Skeletal muscle cell (primary cell): ENCODE results near the gene NUP98.
"Not testable (repeated sequence)": the region's sequence is repeated elsewhere in the genome, so short reads cannot be mapped to it uniquely, and the experiment has no call there.

Experiments used
- DNase-seq: peaks from one replicate; pipeline ENCODE4 v3.0.0-alpha.2; 2010; ENCODE audit warnings: low read depth
- H3K4me3 ChIP-seq: 2 replicates; pipeline ENCODE4 v1.5.1; 2011; ENCODE audit warnings: low read depth, mild to moderate bottlenecking, control low read depth, low read length, moderate library complexity

Gene NUP98

GRCh38 chr11:3803726-3804495, 6.6 kb upstream of the NUP98 start:
- DNase-seq: peak; percentile 49
- H3K4me3 ChIP-seq: no peak overlapping the region

DNA sequence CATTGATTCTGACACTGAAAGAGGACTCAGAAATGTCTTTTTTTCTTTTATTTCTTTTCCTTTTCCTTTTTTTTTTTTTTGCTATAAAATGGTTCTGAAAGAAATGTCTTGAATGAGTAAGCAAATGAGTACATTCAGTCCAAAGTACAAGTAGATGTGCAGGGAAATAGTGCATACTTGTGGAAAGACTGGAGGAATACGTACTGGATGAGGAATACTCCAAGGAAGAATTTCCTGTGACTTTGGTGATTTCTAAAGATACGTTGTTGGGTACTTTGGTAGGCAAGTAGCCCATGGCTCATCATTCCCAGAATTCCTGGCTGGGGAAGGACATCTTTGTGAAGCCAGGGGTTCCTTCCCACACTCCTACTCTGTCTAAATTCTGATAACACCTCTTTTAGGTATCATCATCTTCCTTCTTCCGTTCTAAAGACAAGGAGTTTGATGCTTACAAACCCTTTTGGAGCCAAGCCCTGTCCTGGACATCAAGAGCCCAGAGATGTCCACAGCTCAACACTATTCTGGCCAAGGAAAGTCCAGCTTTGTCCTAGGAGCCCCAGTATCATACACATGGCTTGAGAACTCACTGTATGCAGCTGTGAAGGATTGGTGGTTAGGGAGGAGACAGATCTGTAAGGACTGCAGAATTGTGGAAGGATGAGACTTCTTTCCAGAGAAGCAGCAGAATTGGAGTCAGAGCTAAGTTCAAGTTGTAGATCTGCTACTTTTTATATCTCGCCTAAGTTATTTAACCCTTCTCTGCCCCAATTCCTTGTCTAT, 4.8 kb upstream of the NUP98 start:
- DNase-seq: peak; percentile 39
- no peak overlapping the region for H3K4me3 ChIP-seq

GRCh38 chr11:3799873-3800272, 2.5 kb upstream of the NUP98 start:
- no peak overlapping the region for H3K4me3 ChIP-seq
- no peak for DNase-seq

DNA sequence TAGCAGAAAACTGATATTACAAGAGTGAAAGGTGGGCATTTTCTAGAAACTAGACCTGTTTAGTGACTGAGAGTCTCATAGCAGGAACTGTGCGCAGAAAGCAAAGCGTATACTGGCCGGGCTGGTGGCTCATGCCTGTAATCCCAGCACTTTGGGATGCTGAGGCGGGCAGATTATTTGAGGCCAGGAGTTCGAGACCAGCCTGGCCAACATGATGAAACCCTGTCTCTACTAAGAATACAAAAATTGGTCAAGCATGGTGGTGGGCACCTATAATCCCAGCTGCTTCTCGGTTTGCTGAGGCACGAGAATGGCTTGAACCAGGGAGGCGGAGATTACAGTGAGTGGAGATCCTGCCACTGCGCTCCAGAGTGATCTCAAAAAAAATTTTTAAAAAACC, 1.8 kb upstream of the NUP98 start:
- no peak for DNase-seq

DNA sequence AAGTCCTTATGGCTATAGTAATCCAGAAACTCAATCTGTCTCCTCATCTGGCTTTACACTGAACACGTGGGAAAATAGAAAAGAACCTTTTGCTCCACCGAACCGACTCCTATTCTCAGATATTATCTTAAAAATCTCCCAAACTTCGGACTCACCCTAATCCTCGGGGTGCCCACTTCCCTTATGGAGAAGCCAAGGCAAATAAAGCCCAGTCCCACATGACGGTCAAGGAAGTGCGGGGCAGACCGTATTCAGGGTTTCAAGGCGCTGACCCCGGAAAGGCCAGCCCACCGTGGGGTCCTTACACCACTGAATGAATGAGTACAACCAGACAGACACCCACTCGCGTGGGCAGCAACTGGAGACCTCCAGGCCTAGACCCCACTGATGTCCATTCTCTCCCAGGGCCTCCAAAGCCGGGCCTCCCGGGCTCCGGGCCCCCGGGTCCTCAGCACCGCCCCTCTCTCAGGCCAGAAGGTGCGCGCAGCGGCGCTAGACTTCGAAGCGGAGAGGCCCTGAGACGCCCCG, 489 bp downstream of the NUP98 start:
- no peak for DNase-seq
- H3K4me3 ChIP-seq: peak overlapping the region; percentile 70

More for the DNA sequence above, 1.8 kb upstream of the NUP98 start:
- no peak overlapping the region for H3K4me3 ChIP-seq

GRCh38 chr11:3796346-3796745, 1.0 kb downstream of the NUP98 start:
- peak overlapping the region; percentile 70 for H3K4me3 ChIP-seq
- no peak for DNase-seq

- no peak for DNase-seq
These were observed 1.4 kb downstream of the NUP98 start for GRCh38 chr11:3796002-3796311.

DNA sequence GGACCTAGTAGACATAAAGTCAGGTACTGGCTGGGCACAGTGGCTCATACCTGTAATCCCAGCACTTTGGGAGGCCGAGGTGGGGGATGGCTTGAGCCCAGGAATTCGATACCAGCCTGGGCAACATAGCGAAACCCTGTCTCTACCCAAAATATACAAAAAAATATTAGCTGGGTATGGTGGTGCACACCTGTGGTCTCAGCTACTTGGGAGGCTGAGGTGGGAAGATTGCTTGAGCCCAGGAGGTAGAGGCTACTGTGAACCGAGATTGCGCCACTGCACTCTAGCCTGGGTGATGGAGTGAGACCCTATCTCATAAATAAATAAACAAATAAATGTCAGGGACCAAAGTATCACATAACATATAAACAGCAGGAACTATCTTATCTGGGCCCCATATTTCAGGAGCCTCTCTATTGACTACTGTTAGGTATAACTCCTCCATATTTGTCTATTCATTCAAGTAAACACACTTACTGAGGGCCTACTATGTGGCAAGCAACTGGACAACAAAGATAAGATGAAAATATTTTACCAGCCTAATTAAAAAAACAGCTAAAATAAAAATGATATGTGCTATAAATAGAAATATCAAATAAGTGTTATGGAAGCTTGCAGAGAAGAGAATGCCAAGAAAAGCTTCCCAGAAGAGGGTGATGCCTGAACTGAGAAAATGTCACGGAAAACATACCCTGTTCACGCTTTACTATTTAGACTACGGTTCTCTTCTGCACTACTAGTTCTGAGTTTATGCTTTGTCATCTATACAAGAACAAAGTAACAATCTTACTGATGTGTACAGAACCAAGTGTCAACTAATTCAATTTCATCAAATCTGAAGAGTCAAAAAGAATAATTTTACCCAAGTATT, 2.0 kb downstream of the NUP98 start:
- peak overlapping the region; percentile 70 for H3K4me3 ChIP-seq
- DNase-seq: no peak

More at GRCh38 chr11:3796002-3796311, 1.4 kb downstream of the NUP98 start:
- H3K4me3 ChIP-seq: peak overlapping the region; percentile 70

- not testable (repeated sequence) for H3K4me3 ChIP-seq, DNase-seq
These were observed 3.0 kb downstream of the NUP98 start for GRCh38 chr11:3794387-3794786.

DNA sequence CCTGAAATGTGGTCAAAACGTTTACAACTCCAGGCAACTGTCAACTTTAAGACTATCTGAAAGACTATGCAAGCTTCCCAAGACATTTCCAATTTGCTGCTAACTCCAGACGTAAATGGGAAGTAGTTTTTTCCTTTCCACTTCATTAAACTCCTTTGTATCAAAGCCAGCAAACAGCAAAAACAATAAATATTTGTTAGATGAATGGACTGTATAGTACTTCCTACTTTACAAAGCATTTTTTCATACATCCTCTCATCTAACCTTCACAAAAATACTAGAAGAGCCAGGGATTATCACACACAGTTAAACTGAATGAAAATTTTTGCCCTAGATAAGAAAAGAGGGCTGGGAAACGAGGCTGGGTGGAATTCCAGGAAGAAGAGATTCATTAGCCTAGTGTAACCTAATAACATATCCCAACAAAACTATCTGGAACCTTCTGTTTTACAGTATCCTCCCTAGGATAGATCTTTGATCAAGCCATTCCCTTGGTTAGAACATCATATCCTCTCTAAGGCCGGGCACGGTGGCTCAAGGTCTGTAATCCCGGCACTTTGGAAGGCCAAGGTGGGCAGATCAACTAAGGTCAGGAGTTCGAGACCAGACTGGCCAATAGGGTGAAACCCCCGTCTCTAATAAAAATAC, 10.4 kb downstream of the NUP98 start:
- no peak for DNase-seq
- H3K4me3 ChIP-seq: no peak overlapping the region

GRCh38 chr11:3783611-3784010, 13.7 kb downstream of the NUP98 start:
- no peak for DNase-seq

GRCh38 chr11:3782963-3783362, 14.4 kb downstream of the NUP98 start:
- DNase-seq: no peak
- no peak overlapping the region for H3K4me3 ChIP-seq

More at GRCh38 chr11:3783611-3784010, 13.7 kb downstream of the NUP98 start:
- H3K4me3 ChIP-seq: no peak overlapping the region

- DNase-seq: no peak
- H3K4me3 ChIP-seq: no peak overlapping the region
These were observed 15.9 kb downstream of the NUP98 start for GRCh38 chr11:3781423-3781822.

DNA sequence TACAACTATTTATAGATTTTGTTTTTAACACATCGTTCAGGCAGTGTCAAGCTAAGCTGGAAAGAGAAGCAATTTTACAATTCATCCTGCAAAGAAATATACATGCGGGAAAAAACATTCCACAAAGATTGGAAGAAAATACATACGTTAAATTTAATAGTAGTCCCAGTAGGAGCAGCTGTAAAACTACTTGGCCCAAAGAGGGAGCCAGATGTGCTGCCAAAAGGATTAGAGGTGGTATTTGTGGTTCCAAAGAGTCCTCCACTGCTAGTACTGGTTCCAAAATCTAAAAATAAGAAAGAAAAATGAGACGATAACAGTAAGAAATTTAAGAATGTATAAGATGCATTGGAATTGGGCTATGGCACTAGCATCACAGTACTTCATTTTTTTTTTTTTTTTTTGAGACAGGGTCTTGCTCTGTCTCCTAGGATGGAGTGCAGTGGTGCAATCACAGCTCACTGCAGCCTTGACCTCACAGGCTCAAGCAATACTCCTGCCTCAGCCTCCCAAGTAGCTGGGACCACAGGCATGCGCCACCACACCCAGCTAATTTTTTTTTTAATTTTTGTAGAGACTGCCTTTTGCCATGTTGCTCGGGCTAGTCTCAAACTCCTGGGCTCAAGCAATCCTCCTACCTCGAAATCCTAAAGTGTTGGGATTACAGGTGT, 21.5 kb downstream of the NUP98 start:
- no peak overlapping the region for H3K4me3 ChIP-seq
- no peak for DNase-seq

GRCh38 chr11:3773180-3773579, 24.2 kb downstream of the NUP98 start:
- no peak overlapping the region for H3K4me3 ChIP-seq
- no peak for DNase-seq

GRCh38 chr11:3767536-3767935, 29.8 kb downstream of the NUP98 start:
- DNase-seq: no peak
- H3K4me3 ChIP-seq: no peak overlapping the region

- not testable (repeated sequence) for DNase-seq, H3K4me3 ChIP-seq
These were observed 30.5 kb downstream of the NUP98 start for GRCh38 chr11:3766836-3767235.

DNA sequence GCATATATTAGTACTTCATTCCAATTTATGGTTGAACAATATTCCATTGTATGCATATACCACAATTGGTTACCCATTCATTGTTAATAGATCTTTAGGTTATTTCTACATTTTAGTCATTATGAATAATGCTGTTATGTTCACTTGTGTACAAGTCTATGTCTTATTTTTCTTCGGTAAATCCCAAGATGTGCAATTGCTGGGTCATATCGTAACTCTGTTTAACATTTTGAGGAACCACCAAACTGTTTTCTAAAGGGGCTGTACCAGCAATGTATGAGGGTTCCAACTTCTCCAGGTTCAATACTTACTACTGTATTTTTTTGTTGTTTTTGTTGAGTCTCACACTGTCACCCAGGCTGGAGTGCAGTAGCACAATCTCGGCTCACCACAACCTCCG, 33.1 kb downstream of the NUP98 start:
- no peak overlapping the region for H3K4me3 ChIP-seq
- DNase-seq: no peak

DNA sequence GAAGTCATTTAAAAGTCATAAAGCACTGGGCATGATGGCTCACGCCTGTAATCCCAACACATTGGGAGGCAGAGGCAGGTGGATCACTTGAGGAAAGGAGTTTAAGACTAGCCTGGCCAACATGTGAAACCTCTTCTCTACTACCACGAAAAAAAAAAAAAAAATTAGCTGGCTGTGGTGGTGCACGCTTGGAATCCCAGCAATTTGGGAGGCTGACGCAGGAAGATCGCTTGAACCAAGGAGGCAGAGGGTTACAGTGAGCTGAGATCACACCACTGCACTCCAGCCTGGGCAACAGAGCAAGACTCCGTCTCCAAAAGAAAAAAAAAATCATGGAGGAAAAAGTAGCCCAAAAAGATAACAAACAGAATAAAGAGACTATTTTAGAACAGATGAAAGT, 42.2 kb downstream of the NUP98 start:
- no peak for DNase-seq
- H3K4me3 ChIP-seq: no peak overlapping the region
